Liver (tissue), 9 donors: ENCODE data around the gene SYNJ2. TPM values are rescaled to one million over a fixed set of nuclear protein-coding genes. Genes with fewer than 3 reads are reported as not detected.
A peak's percentile ranks its signal among the peaks of the same experiment; 100 is the strongest.

Source experiments
- DNase-seq: peaks from one replicate; pipeline ENCODE4 v3.0.0-alpha.2; 2017; ENCODE audit warnings: low spot score
- H3K27ac ChIP-seq, 2 donors: one replicate each; pipeline ENCODE4 v1.7.0; 2013; ENCODE audit warnings: inconsistent platforms in 2 of 2, low read length in 2 of 2, control low read depth in 1 of 2, low read depth in 1 of 2, mild to moderate bottlenecking in 1 of 2
- H3K27me3 ChIP-seq, 4 donors: one replicate each; pipeline versions ENCODE4 v1.6.1 to v1.7.0; 2013; ENCODE audit warnings: low read length in 3 of 4, inconsistent platforms in 1 of 4, mild to moderate bottlenecking in 1 of 4, moderate library complexity in 1 of 4; ENCODE audit not compliant: control insufficient read depth in 4 of 4, insufficient read depth in 4 of 4
- H3K36me3 ChIP-seq, 4 donors: one replicate each; pipeline versions ENCODE4 v1.6.1 to v1.7.0; 2013; ENCODE audit warnings: low read length in 3 of 4, mild to moderate bottlenecking in 3 of 4, low read depth in 1 of 4, moderate library complexity in 1 of 4; ENCODE audit not compliant: control insufficient read depth in 4 of 4, insufficient read depth in 3 of 4
- H3K4me1 ChIP-seq, 4 donors: one replicate each; pipeline versions ENCODE4 v1.6.1 to v1.7.0; 2013; ENCODE audit warnings: low read length in 3 of 4, mild to moderate bottlenecking in 3 of 4, moderate library complexity in 1 of 4; ENCODE audit not compliant: control insufficient read depth in 4 of 4, insufficient read depth in 4 of 4
- H3K4me3 ChIP-seq, 3 donors: one replicate each; pipeline versions ENCODE4 v1.6.1 to v1.7.0; 2013; ENCODE audit warnings: low read length in 3 of 3, control low read depth in 1 of 3, low read depth in 1 of 3, mild to moderate bottlenecking in 1 of 3
- H3K9ac ChIP-seq, 2 donors: one replicate each; pipeline ENCODE4 v1.7.0; 2013; ENCODE audit warnings: low read length in 2 of 2, mild to moderate bottlenecking in 2 of 2, moderate library complexity in 2 of 2, control low read depth in 1 of 2, low read depth in 1 of 2
- H3K9me3 ChIP-seq, 4 donors: one replicate each; pipeline versions ENCODE4 v1.6.1 to v1.7.0; 2013; ENCODE audit warnings: low read length in 3 of 4; ENCODE audit not compliant: control insufficient read depth in 4 of 4
- ATF3 ChIP-seq: IDR thresholded peaks from 2 replicates; pipeline ENCODE4 v1.6.1; 2016; ENCODE audit warnings: antibody characterized with exemption
- CTCF ChIP-seq: fragments of 150-350 bp; IDR thresholded peaks from 2 replicates; pipeline ENCODE4 v1.5.1; 2017; ENCODE audit warnings: improper control_type of control experiment, low read depth, low read length; ENCODE audit not compliant: missing input control
- FOXA1 ChIP-seq: IDR thresholded peaks from 2 replicates; pipeline ENCODE4 v1.6.1; 2016; ENCODE audit warnings: antibody characterized with exemption
- FOXA2 ChIP-seq: IDR thresholded peaks from 2 replicates; pipeline ENCODE4 v1.6.1; 2016; ENCODE audit warnings: antibody characterized with exemption
- GABPA ChIP-seq, 2 donors: IDR thresholded peaks in 1 of 2; conservative IDR thresholded peaks in 1 of 2; 2 replicates each; pipeline ENCODE4 v1.6.1; 2016; ENCODE audit warnings: antibody characterized with exemption in 2 of 2, mild to moderate bottlenecking in 1 of 2, moderate library complexity in 1 of 2
- HNF4A ChIP-seq, 2 donors: conservative IDR thresholded peaks; 2 replicates each; pipeline ENCODE4 v1.6.1; 2016; ENCODE audit warnings: antibody characterized with exemption in 2 of 2, mild to moderate bottlenecking in 2 of 2
- HNF4G ChIP-seq: IDR thresholded peaks from 2 replicates; pipeline ENCODE4 v1.6.1; 2016; ENCODE audit warnings: antibody characterized with exemption
- JUND ChIP-seq, 2 donors: IDR thresholded peaks; 2 replicates each; pipeline ENCODE4 v1.6.1; 2016; ENCODE audit warnings: antibody characterized with exemption in 2 of 2
- MAX ChIP-seq: IDR thresholded peaks from 2 replicates; pipeline ENCODE4 v1.6.1; 2016; ENCODE audit warnings: antibody characterized with exemption
- NR2F2 ChIP-seq: IDR thresholded peaks from 2 replicates; pipeline ENCODE4 v1.6.1; 2016; ENCODE audit warnings: antibody characterized with exemption
- RAD21 ChIP-seq, 2 donors: IDR thresholded peaks; 2 replicates each; pipeline ENCODE4 v1.6.1; 2016; ENCODE audit warnings: antibody characterized with exemption in 2 of 2, mild to moderate bottlenecking in 2 of 2
- REST ChIP-seq: IDR thresholded peaks from 2 replicates; pipeline ENCODE4 v1.6.1; 2016; ENCODE audit warnings: antibody characterized with exemption, mild to moderate bottlenecking
- RXRA ChIP-seq, 2 donors: IDR thresholded peaks; 2 replicates each; pipeline ENCODE4 v1.6.1; 2017 to 2018; ENCODE audit warnings: antibody characterized with exemption in 2 of 2, mild to moderate bottlenecking in 1 of 2
- SP1 ChIP-seq: IDR thresholded peaks from 2 replicates; pipeline ENCODE4 v1.6.1; 2018; ENCODE audit warnings: antibody characterized with exemption, mild to moderate bottlenecking
- TAF1 ChIP-seq: conservative IDR thresholded peaks from 2 replicates; pipeline ENCODE4 v1.6.1; 2016; ENCODE audit warnings: antibody characterized with exemption, mild to moderate bottlenecking
- YY1 ChIP-seq: IDR thresholded peaks from 2 replicates; pipeline ENCODE4 v1.6.1; 2016; ENCODE audit warnings: antibody characterized with exemption, mild to moderate bottlenecking
- WGBS: extraction: QIAGEN DNeasy Blood & Tissue Kit; methylation state at CpG from one replicate; pipeline ENCODE4 v1.1.7; 2013; 5-methylcytosine and 5-hydroxymethylcytosine counted together
- polyA plus RNA-seq, 2 donors: library from polyadenylated mRNA; stranded (reverse) in 1 of 2; unstranded in 1 of 2; fragments of 200-250 nt in 1 of 2; fragments of >200 nt in 1 of 2; fragmentation: Nextera tagmentation in 1 of 2; extraction: Ambion mirVana in 1 of 2; gene quantifications; one replicate each; pipeline versions ENCODE4 v1.2.1 to v1.2.3, GENCODE V29; 2013 to 2015
- total RNA-seq, 2 donors: library from RNA; depleted of rRNA; stranded (reverse); fragments of >200 nt; gene quantifications; one replicate each; pipeline ENCODE4 v1.2.3, GENCODE V29; 2014
- donor health status: healthy.
- donor health status: healthy.
- donor health status: healthy.
- donor health status: healthy.
- donor health status: healthy.

The SYNJ2 gene
- total and polyA plus RNA-seq, 4 donors: 2.4 to 8.9 (median 3.2) TPM

- H3K27ac ChIP-seq: peak overlapping the region in 1 of 2 donors; percentile 30
- H3K4me3 ChIP-seq: no peak overlapping the region
- WGBS: 93% methylated on average over 5 of the region's 5 CpGs
- H3K9me3 ChIP-seq: no peaks in the 10 kb centered on the region
- peaks cover 0 to 1% (median 0%) of the 10 kb centered on the region in 4 donors for H3K4me1 ChIP-seq
- H3K36me3 ChIP-seq: peaks cover 0 to 24% (median 9%) of the 10 kb centered on the region in 4 donors
- TF ChIP-seq YY1: no peak
- TF ChIP-seq REST: no peak
- no peak for TF ChIP-seq RAD21 (IDR thresholded peaks at IDR 0.05)
- no peak for TF ChIP-seq ATF3
- no peak for TF ChIP-seq MAX
- no peak for TF ChIP-seq FOXA1
- no peak for TF ChIP-seq HNF4G
- no peak for TF ChIP-seq FOXA2
- TF ChIP-seq GABPA (IDR thresholded peaks at IDR 0.05 in 1 of 2, conservative IDR thresholded peaks at IDR 0.05 in 1 of 2): no peak
- no peak for TF ChIP-seq RXRA (IDR thresholded peaks at IDR 0.05)
- no peak for TF ChIP-seq TAF1
- no peak for TF ChIP-seq HNF4A (conservative IDR thresholded peaks at IDR 0.05)
- TF ChIP-seq CTCF: no peak
- no peak for TF ChIP-seq NR2F2
- no peaks in the 10 kb centered on the region for H3K27me3 ChIP-seq
- no peak for DNase-seq
- no peak overlapping the region for H3K9ac ChIP-seq
These were observed 79.7 kb downstream of the SYNJ2 start for GRCh38 chr6:158061361-158061708.

GRCh38 chr6:158061709-158062461, 80.2 kb downstream of the SYNJ2 start:
- peaks cover 0 to 29% (median 8%) of the 10 kb centered on the region in 4 donors for H3K36me3 ChIP-seq
- H3K4me1 ChIP-seq: peaks cover 0 to 1% (median 0%) of the 10 kb centered on the region in 4 donors
- no peak overlapping the region for H3K27ac ChIP-seq
- no peak for DNase-seq
- 94% methylated on average over 29 of the region's 29 CpGs for WGBS
- H3K4me3 ChIP-seq: no peak overlapping the region
- no peaks in the 10 kb centered on the region for H3K9me3 ChIP-seq
- TF ChIP-seq JUND (IDR thresholded peaks at IDR 0.05) (no peak), SP1 (no peak), FOXA2 (no peak), FOXA1 (no peak)
- no peak overlapping the region for H3K9ac ChIP-seq
- no peaks in the 10 kb centered on the region for H3K27me3 ChIP-seq
